Sigmoid colon (tissue), 4 donors: ENCODE measurements around the gene SMARCC1.
"Not testable (repeated sequence)": the region's sequence is repeated elsewhere in the genome, so short reads cannot be mapped to it uniquely, and the experiment has no call there.

Source experiments
- EP300 ChIP-seq, 4 donors: sonication (generic); formaldehyde crosslinking; IDR thresholded peaks; one replicate each; pipeline ENCODE4 v1.6.1; 2017; ENCODE audit warnings: antibody characterized with exemption in 4 of 4
- POLR2A ChIP-seq, 2 donors: fragments of 450-650 bp; IDR thresholded peaks; one replicate each; pipeline ENCODE4 v1.6.1; 2016; ENCODE audit warnings: antibody characterized with exemption in 2 of 2, mild to moderate bottlenecking in 2 of 2, moderate library complexity in 2 of 2
- TF ChIP-seq, protein P1 (sequence below), 4 experiments: fragments of 450-650 bp in 3 of 4; fragments of 200-600 bp in 1 of 4; IDR thresholded peaks; one replicate each; pipeline ENCODE4 v1.5.1; 2016 to 2019; ENCODE audit warnings: antibody characterized with exemption in 4 of 4, mild to moderate bottlenecking in 3 of 4, moderate library complexity in 2 of 4

DNA sequence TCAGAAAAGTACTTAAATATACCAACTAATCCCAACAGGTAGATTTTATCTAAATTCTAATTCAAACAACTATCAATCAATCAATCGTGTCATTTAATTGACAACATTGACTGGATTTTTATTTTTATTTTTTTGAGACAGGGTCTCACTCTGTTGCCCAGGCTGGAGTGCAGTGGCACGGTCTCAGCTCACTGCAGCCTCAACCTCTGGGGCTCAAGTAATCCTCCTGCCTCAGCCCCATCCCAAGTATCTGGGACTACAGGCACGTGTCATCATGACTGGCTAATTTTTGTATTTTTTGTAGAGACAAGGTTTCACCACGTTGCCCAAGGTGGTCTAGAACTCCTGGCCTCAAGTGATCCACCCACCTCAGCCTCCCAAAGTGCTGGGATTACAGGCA is 64.2 kb downstream of the SMARCC1 start:
- TF ChIP-seq, protein P1, sequence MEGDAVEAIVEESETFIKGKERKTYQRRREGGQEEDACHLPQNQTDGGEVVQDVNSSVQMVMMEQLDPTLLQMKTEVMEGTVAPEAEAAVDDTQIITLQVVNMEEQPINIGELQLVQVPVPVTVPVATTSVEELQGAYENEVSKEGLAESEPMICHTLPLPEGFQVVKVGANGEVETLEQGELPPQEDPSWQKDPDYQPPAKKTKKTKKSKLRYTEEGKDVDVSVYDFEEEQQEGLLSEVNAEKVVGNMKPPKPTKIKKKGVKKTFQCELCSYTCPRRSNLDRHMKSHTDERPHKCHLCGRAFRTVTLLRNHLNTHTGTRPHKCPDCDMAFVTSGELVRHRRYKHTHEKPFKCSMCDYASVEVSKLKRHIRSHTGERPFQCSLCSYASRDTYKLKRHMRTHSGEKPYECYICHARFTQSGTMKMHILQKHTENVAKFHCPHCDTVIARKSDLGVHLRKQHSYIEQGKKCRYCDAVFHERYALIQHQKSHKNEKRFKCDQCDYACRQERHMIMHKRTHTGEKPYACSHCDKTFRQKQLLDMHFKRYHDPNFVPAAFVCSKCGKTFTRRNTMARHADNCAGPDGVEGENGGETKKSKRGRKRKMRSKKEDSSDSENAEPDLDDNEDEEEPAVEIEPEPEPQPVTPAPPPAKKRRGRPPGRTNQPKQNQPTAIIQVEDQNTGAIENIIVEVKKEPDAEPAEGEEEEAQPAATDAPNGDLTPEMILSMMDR (IDR thresholded peaks at IDR 0.05): not testable (repeated sequence)
- not testable (repeated sequence) for TF ChIP-seq POLR2A, EP300 (IDR thresholded peaks at IDR 0.05)
